ENCODE data around the gene KCNG4. TPM values are rescaled to one million over a fixed set of nuclear protein-coding genes. Genes with fewer than 3 reads are reported as not detected.
A peak's percentile ranks its signal among the peaks of the same experiment; 100 is the strongest.

Gene KCNG4
- total RNA-seq, 1 donor from 2014 or later = not detected

DNA sequence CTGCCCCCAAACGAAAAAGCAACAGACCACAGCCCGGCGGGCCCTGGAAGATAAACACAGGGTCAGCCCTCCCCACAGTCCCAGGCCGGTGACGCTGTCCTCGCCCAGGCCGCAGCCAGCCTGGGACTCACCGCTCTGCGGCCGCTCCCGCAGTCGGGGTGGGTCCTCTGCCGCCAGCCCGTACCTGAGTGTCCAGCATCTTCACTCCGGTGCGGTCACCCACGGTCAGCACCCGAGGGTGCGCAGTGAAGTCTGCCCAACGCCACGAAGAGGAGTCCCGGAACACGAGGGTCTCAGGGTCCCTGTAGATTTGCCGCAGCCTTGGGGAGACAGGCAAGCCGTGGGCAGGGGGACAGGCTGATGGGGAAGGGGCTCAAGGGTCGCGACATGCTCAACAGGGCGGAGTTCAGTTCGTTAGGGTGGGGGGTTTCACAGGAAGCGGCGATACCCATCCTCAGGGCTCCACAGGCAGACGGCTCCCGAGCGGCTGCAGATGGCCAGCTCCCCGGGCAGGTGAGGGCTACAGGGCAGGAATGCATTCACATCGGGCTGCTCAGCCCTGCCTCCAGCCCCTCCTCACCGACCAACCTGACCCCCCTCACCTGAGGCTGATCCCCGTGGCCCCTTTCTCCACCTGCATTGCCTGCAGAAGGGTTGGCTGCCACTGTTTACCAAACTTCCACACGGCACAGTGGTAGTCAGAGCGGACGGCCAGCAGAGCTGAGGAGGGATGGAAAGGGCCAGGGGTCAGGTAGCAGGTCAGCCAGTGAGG is 58.5 kb downstream of the KCNG4 start:
- Mint-ChIP-seq H3K27ac (no peak overlapping the region), H3K9me3 (no peaks in the 10 kb centered on the region), H3K27me3 (ENCODE audit: low read depth) (no peaks in the 10 kb centered on the region), H3K4me1 (ENCODE audit: low read depth) (peaks cover 16% of the 10 kb centered on the region), H3K4me3 (ENCODE audit: low read depth) (no peak overlapping the region), H3K36me3 (ENCODE audit: low read depth) (peaks cover 38% of the 10 kb centered on the region)
- DNase-seq (ENCODE audit: low spot score) = no peak
- intact Hi-C loops (cut with micrococcal nuclease) = no loop called here

DNA sequence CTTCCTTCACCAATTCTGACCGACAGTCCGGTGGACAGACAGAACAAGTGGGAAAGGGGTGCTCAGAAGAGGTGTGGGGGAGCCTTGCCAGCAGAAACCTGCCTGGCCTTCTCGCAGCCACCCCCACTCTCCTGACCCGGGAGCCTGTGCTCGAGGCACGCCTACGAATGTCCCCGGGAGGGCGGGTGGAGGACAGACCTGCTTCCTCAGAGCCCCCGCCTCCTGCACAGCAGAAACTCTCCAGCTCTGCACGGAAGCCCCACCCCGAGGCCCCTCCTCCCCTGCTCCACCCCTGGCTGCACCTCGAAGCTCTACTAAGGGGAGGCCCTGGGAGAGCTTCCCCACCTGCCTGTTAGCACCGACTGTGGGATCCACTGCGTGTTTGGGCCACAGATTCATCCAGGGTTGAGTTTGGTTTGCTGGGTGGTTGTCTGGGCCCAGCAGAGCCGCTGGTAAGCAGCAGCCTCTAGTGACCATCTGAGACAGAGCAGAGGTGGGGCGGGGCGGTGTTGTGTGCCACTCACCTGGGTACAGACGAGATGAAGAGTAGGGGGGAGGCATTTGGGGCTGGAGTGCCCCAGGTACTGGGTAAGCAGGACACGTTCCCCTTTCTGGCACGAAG is 59.2 kb downstream of the KCNG4 start:
- H3K9me3 Mint-ChIP-seq = no peaks in the 10 kb centered on the region
- peaks cover 14% of the 10 kb centered on the region for H3K4me1 Mint-ChIP-seq (ENCODE audit: low read depth)
- intact Hi-C loops (cut with micrococcal nuclease) = no loop called here
- H3K27me3 Mint-ChIP-seq (ENCODE audit: low read depth) = no peaks in the 10 kb centered on the region
- DNase-seq (ENCODE audit: low spot score) = no peak
- H3K4me3 Mint-ChIP-seq (ENCODE audit: low read depth) = no peak overlapping the region
- H3K27ac Mint-ChIP-seq = no peak overlapping the region
- peaks cover 38% of the 10 kb centered on the region for H3K36me3 Mint-ChIP-seq (ENCODE audit: low read depth)

DNA sequence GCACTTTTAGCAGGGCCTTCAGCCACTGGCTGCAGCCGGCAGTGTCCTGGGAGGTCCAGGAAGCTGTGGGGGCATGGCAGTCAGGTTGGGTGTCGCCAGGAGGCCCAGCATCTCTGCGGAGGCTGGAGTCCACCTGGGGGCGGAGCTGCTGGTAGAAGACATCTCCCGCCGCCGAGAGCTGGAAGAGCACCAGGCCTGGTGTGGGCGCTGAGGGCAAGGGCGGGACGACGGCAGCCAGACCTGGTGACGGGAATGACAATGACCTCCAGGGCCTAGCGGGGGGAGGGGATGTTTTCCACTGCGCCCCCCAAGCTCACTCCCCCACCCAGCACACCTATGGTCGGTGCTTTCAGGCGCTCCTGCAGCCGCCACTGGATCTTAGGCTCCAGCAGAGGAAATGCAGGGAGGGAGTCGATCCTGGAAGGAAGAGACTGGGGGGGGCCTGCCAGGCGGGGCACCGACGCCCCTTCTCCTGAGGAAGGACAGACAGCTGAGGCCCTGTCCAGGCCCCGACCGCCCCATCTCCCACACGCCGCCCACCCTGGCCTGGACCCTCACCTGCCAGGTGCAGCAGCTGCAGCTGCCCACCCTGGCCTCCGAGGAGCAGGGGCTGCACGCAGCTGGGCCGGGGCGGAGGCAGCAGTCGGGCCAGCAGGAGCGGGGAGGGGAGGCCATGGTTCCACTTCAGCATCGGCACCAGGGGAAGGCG is 60.0 kb downstream of the KCNG4 start:
- H3K27ac Mint-ChIP-seq = no peak overlapping the region
- intact Hi-C loops (cut with micrococcal nuclease) = no loop called here
- H3K36me3 Mint-ChIP-seq (ENCODE audit: low read depth) = peaks cover 32% of the 10 kb centered on the region
- H3K4me3 Mint-ChIP-seq (ENCODE audit: low read depth) = no peak overlapping the region
- peaks cover 12% of the 10 kb centered on the region for H3K4me1 Mint-ChIP-seq (ENCODE audit: low read depth)
- peaks cover 2% of the 10 kb centered on the region for H3K27me3 Mint-ChIP-seq (ENCODE audit: low read depth)
- H3K9me3 Mint-ChIP-seq = no peaks in the 10 kb centered on the region
- no peak for DNase-seq (ENCODE audit: low spot score)

DNA sequence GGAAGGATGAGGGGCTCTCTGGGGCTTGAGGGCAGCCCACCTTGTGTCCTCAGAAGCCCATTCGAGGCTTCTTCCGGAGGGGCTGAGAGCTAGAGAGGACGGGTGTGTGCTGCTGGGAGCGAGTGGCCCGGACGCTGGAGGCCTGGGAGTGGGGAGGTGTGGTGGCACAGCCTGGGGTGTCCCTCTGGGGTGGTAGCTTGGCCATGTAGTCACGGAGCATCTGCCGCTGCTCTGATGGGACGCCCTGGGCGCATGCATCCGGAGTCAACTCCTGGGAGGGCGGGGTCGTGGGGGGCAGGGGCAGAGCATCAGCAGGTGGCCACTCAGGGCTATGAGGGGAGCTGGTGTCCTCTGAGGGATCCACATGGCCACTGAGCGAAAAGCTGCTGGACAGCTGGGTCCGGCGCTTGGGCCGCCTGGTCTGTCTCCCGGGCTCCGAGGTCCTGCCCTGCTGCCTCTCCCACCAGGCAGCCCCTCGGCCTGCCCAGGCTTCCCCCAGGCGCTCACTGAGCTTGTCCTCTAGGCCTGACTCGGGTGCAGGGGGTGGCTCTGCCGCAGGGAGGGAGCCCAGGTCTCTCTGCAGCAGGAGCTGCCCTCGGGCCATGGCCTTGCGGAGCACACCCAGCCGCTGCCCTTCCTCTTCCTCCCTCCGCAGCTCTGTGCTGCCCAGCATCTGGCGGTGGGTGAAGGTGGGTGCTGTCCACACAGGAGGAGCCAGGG is 60.8 kb downstream of the KCNG4 start:
- Mint-ChIP-seq H3K36me3 (ENCODE audit: low read depth) (peaks cover 25% of the 10 kb centered on the region), H3K27ac (no peak overlapping the region), H3K27me3 (ENCODE audit: low read depth) (peaks cover 7% of the 10 kb centered on the region), H3K9me3 (no peaks in the 10 kb centered on the region), H3K4me3 (ENCODE audit: low read depth) (no peak overlapping the region), H3K4me1 (ENCODE audit: low read depth) (peaks cover 12% of the 10 kb centered on the region)
- DNase-seq (ENCODE audit: low spot score) = no peak
- intact Hi-C loops (cut with micrococcal nuclease) = no loop called here

DNA sequence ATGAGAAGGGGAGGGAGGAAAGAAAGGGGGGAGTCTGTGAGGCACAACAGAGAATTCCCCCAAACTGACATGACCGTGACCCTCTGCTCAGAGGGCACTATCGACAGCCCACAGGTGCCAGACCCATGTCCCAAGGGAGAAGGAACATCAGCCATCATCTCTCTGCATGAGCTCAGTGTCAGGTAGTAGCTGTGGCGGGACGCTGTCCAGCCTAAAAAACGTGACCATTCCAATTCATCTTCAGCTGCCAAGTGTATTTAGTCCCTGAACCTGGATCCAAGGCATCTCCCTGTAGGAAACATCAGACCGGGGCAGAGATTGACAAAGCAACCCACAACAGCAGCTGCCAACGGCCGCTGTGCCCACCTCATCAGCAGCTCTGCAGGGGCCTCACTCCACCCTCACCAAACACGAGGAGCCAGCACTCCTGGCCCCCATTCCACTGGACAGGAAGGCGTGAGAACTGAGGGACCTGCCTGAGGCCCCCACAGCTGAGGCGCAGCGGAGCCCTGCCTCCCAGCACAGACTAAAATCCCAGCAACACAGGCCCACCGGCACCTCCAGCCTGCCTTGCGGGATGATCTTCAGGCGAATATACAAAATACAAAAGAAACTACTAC is 61.6 kb downstream of the KCNG4 start:
- Mint-ChIP-seq H3K27ac (peak overlapping the region; percentile 43), H3K36me3 (ENCODE audit: low read depth) (peaks cover 20% of the 10 kb centered on the region)
- intact Hi-C loops (cut with micrococcal nuclease) = no loop called here

DNA sequence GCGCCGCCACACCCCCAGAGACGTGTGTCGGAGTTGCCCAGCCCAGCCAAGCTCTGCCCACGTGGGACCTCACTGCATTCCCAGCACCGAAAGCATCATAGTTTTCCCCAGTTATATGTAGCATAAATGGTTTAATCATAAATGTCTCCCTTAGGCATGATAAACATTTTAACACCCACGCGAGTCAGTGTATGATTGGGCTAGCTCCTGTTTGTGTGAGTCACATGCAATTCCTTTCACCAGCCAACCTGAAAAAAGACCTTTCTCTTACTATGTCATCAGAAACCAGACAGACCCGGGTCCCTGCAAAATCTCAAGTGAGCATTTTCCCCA is 62.1 kb downstream of the KCNG4 start:
- Mint-ChIP-seq H3K36me3 (ENCODE audit: low read depth) (peaks cover 15% of the 10 kb centered on the region), H3K4me1 (ENCODE audit: low read depth) (peaks cover 12% of the 10 kb centered on the region), H3K4me3 (ENCODE audit: low read depth) (no peak overlapping the region), H3K9me3 (no peaks in the 10 kb centered on the region), H3K27ac (peak overlapping the region; percentile 43), H3K27me3 (ENCODE audit: low read depth) (peaks cover 7% of the 10 kb centered on the region)
- no peak for DNase-seq (ENCODE audit: low spot score)
- intact Hi-C loops (cut with micrococcal nuclease) = no loop called here

More for the DNA sequence above, 61.6 kb downstream of the KCNG4 start:
- DNase-seq (ENCODE audit: low spot score) = no peak
- Mint-ChIP-seq H3K9me3 (no peaks in the 10 kb centered on the region), H3K27me3 (ENCODE audit: low read depth) (peaks cover 7% of the 10 kb centered on the region), H3K4me1 (ENCODE audit: low read depth) (peaks cover 12% of the 10 kb centered on the region), H3K4me3 (ENCODE audit: low read depth) (no peak overlapping the region)

DNA sequence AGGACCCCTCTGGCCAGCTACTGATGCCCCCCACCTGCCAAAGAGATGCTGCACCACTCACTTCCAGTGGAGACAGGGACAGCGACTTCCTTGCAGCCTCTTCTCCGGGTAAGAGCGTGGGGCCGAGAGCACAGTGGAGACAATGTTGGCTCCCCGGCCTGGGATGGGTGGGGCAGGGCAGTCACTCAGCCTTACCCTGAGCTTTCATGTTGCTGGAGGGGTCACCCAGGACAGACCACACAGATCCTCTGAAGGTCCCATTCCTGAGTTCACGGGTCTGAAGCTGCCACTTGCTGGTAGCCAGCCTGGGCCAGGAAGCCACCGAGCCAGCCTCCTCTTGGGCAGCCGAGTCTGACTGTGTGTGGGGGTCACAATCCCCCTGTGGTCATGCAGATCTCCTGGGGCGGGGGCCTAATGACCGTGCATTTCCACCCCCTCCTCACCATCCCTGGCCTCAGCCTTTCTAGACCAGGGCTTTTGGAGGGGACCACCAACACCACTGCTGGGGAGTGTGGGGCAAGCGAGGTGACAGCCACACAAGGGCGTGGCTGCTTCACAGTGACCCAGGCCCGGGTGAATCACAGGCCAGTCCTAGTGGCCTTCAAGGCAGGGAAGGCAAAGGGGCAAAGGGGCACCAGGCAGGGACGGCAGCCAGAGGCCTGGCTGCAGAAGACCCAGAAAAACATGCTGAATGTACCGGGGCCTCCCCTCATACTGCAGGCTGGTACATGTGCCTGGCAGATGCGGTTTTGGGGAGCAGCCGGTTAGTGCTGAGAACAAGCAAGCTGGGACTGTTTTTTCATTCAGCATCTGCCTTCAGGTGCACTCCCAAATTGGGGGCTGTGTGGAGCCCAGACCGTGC is 63.4 kb downstream of the KCNG4 start:
- H3K4me3 Mint-ChIP-seq (ENCODE audit: low read depth) = no peak overlapping the region
- no peaks in the 10 kb centered on the region for H3K9me3 Mint-ChIP-seq
- intact Hi-C loops (cut with micrococcal nuclease) = no loop called here
- peaks cover 13% of the 10 kb centered on the region for H3K36me3 Mint-ChIP-seq (ENCODE audit: low read depth)
- no peak overlapping the region for H3K27ac Mint-ChIP-seq
- H3K27me3 Mint-ChIP-seq (ENCODE audit: low read depth) = peaks cover 7% of the 10 kb centered on the region
- DNase-seq (ENCODE audit: low spot score) = no peak
- peaks cover 12% of the 10 kb centered on the region for H3K4me1 Mint-ChIP-seq (ENCODE audit: low read depth)

DNA sequence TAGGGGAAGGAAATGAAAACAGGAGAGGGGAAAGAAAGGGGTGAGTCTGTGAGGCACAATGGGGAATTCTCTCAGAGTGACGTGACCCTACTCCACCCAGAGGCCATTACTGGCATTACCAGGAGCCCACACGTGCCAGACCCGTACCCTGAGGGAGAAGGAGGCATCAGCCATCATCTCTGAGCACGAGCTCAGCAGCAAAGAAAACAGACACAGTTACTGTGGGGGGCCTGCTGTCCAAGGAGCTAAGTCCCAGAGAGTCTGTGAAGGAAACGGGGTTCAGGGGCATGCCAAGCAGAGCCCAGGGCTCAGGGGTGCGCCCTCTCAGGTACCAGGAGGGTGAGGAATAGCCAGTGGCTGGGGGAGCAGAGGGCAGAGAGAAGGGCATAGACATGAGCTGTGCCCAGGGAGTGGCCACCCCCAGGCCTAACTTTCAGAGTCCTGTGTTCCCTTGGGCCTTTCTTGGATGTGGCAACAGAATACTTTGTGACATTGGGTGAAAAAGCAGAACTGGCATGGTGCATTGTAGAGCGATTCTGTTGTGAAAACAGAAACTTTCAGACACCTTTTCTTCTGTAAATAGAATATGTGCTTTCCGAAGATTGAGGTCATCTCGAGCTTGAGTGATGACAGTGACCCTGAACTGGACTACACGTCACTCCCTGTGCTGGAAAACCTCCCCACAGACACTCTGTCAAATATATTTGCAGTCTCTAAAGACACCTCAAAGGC is 64.3 kb downstream of the KCNG4 start:
- intact Hi-C loops (cut with micrococcal nuclease) = loop anchor here (1.0 kb wide), 1 partner anchor 88 kb away; no protein-coding TSS in a partner anchor
- Mint-ChIP-seq H3K4me1 (ENCODE audit: low read depth) (peaks cover 12% of the 10 kb centered on the region), H3K27ac (no peak overlapping the region), H3K4me3 (ENCODE audit: low read depth) (no peak overlapping the region), H3K36me3 (ENCODE audit: low read depth) (peaks cover 9% of the 10 kb centered on the region), H3K27me3 (ENCODE audit: low read depth) (peaks cover 7% of the 10 kb centered on the region), H3K9me3 (no peaks in the 10 kb centered on the region)
- DNase-seq (ENCODE audit: low spot score) = no peak

DNA sequence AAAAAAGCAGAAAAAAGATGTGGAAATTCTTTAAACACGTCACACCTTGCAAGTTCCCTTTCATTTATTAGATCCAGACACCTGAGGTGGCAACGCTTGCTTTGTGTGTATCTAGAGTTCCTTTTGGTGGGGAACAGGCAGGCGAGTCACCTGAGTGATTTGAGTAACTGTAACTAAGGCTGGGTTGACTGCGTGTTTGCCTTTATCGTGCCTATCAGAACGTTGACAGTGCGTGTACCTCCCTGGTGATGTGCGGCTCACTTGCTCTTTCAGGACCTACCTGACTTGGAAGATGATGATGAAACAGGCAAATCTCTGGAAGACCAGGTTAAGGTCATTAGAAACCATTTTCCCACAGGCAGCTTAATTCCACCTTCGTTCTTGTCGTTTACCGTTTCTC is 65.4 kb downstream of the KCNG4 start:
- no peak for DNase-seq (ENCODE audit: low spot score)
- peaks cover 9% of the 10 kb centered on the region for H3K36me3 Mint-ChIP-seq (ENCODE audit: low read depth)
- intact Hi-C loops (cut with micrococcal nuclease) = no loop called here
- H3K4me3 Mint-ChIP-seq (ENCODE audit: low read depth) = no peak overlapping the region
- H3K4me1 Mint-ChIP-seq (ENCODE audit: low read depth) = peaks cover 12% of the 10 kb centered on the region
- peaks cover 13% of the 10 kb centered on the region for H3K27me3 Mint-ChIP-seq (ENCODE audit: low read depth)
- no peak overlapping the region for H3K27ac Mint-ChIP-seq
- no peaks in the 10 kb centered on the region for H3K9me3 Mint-ChIP-seq

DNA sequence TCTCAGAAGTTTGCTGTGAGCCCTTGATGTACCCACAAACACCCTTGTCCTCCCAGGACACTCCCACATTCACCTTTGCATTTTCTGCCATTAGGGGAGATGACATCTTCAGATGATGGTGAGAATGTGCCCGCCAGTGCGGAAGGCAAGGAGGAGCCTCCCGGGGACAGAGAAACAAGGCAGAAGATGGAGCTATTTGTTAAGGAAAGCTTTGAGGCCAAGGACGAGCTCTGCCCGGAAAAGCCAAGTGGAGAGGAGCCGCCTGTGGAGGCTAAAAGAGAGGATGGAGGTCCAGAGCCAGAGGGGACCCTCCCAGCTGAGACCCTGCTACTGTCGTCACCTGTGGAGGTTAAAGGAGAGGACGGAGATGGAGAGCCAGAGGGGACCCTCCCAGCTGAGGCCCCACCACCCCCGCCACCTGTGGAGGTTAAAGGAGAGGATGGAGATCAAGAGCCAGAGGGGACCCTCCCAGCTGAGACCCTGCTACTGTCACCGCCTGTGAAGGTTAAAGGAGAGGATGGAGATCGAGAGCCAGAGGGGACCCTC is 70.0 kb downstream of the KCNG4 start:
- H3K4me1 Mint-ChIP-seq (ENCODE audit: low read depth) = no peaks in the 10 kb centered on the region
- no peaks in the 10 kb centered on the region for H3K9me3 Mint-ChIP-seq
- H3K27me3 Mint-ChIP-seq (ENCODE audit: low read depth) = peaks cover 21% of the 10 kb centered on the region
- DNase-seq (ENCODE audit: low spot score) = no peak
- H3K27ac Mint-ChIP-seq = no peak overlapping the region
- intact Hi-C loops (cut with micrococcal nuclease) = no loop called here
- no peak overlapping the region for H3K4me3 Mint-ChIP-seq (ENCODE audit: low read depth)
- H3K36me3 Mint-ChIP-seq (ENCODE audit: low read depth) = no peaks in the 10 kb centered on the region
